Stimulated activated memory B cell treated with anti-CD40 and anti-IgM and Interleukin-4, amounts not matched to agents 10 μg/mL and 1 μg/mL and 100 μg/mL, for 72 hours (primary cell): ENCODE data around the gene ACAT2.
A peak's percentile ranks its signal among the peaks of the same experiment; 100 is the strongest.
"Not testable (repeated sequence)": the region's sequence is repeated elsewhere in the genome, so short reads cannot be mapped to it uniquely, and the experiment has no call there.

Experiments used
- ATAC-seq: fragments of 150-1000 bp; cut with Tn5 transposase; 2 replicates; pipeline ENCODE4 v1.10.0; 2021
- H3K27ac Mint-ChIP-seq: one replicate; pipeline ENCODE4 v1.8.0; 2022; ENCODE audit warnings: mild to moderate bottlenecking, mixed read lengths
- H3K27me3 Mint-ChIP-seq: one replicate; pipeline ENCODE4 v1.8.0; 2022; ENCODE audit warnings: mixed read lengths
- H3K36me3 Mint-ChIP-seq: one replicate; pipeline ENCODE4 v1.8.0; 2022; ENCODE audit warnings: mixed read lengths
- H3K4me1 Mint-ChIP-seq: one replicate; pipeline ENCODE4 v1.8.0; 2022; ENCODE audit warnings: mixed read lengths
- H3K4me3 Mint-ChIP-seq: one replicate; pipeline ENCODE4 v1.8.0; 2022; ENCODE audit warnings: mild to moderate bottlenecking, moderate library complexity, mixed read lengths
- H3K9me3 Mint-ChIP-seq: one replicate; pipeline ENCODE4 v1.8.0; 2022; ENCODE audit warnings: mixed read lengths

The ACAT2 gene

GRCh38 chr6:159726255-159726917 is 35.5 kb upstream of the ACAT2 start:
- no peaks in the 10 kb centered on the region for H3K27me3 Mint-ChIP-seq
- peak overlapping the region; percentile 97 for H3K27ac Mint-ChIP-seq
- H3K4me1 Mint-ChIP-seq = peaks cover 58% of the 10 kb centered on the region
- H3K4me3 Mint-ChIP-seq = peak overlapping the region; percentile 95
- H3K36me3 Mint-ChIP-seq = peaks cover 26% of the 10 kb centered on the region
- no peaks in the 10 kb centered on the region for H3K9me3 Mint-ChIP-seq
- no peak for ATAC-seq

- peaks cover 60% of the 10 kb centered on the region for H3K4me1 Mint-ChIP-seq
- peak within 1 kb of the TSS; percentile 95 for H3K4me3 Mint-ChIP-seq
- no peaks in the 10 kb centered on the region for H3K27me3 Mint-ChIP-seq
- H3K27ac Mint-ChIP-seq = peak within 1 kb of the TSS; percentile 97
- no peaks in the 10 kb centered on the region for H3K9me3 Mint-ChIP-seq
- peak; percentile 95 for ATAC-seq
- peaks cover 27% of the 10 kb centered on the region for H3K36me3 Mint-ChIP-seq
These were observed 34.7 kb upstream of the ACAT2 start, which contains the start of gene WTAP for GRCh38 chr6:159726918-159727716. TSS of gene WTAP (plus strand) at chr6:159727506. CDS start at chr6:159736266, 8,760 bp downstream.

- Mint-ChIP-seq H3K4me1 (peaks cover 58% of the 10 kb centered on the region), H3K36me3 (peaks cover 23% of the 10 kb centered on the region), H3K27me3 (no peaks in the 10 kb centered on the region), H3K4me3 (peak overlapping the region; percentile 95), H3K27ac (peak overlapping the region; percentile 97), H3K9me3 (no peaks in the 10 kb centered on the region)
- peak; percentile 71 for ATAC-seq
These were observed 34.0 kb upstream of the ACAT2 start for GRCh38 chr6:159727717-159728445.

- ATAC-seq = no peak
- Mint-ChIP-seq H3K9me3 (no peaks in the 10 kb centered on the region), H3K27me3 (no peaks in the 10 kb centered on the region), H3K36me3 (peaks cover 22% of the 10 kb centered on the region), H3K4me1 (peaks cover 57% of the 10 kb centered on the region), H3K4me3 (peak overlapping the region; percentile 95), H3K27ac (peak overlapping the region; percentile 97)
These were observed 33.3 kb upstream of the ACAT2 start for GRCh38 chr6:159728531-159728964.

- Mint-ChIP-seq H3K4me3 (peak overlapping the region; percentile 95), H3K4me1 (peaks cover 58% of the 10 kb centered on the region), H3K27ac (peak overlapping the region; percentile 97), H3K27me3 (no peaks in the 10 kb centered on the region), H3K36me3 (peaks cover 13% of the 10 kb centered on the region), H3K9me3 (no peaks in the 10 kb centered on the region)
- ATAC-seq = no peak
These were observed 32.1 kb upstream of the ACAT2 start for GRCh38 chr6:159729598-159730331.

- H3K4me1 Mint-ChIP-seq = peaks cover 54% of the 10 kb centered on the region
- no peak for ATAC-seq
- H3K27ac Mint-ChIP-seq = no peak overlapping the region
- H3K9me3 Mint-ChIP-seq = no peaks in the 10 kb centered on the region
- H3K4me3 Mint-ChIP-seq = peak overlapping the region; percentile 50
- H3K27me3 Mint-ChIP-seq = no peaks in the 10 kb centered on the region
- H3K36me3 Mint-ChIP-seq = peaks cover 13% of the 10 kb centered on the region
These were observed 31.5 kb upstream of the ACAT2 start for GRCh38 chr6:159730332-159730676.

GRCh38 chr6:159732550-159732949 is 29.3 kb upstream of the ACAT2 start:
- peaks cover 47% of the 10 kb centered on the region for H3K4me1 Mint-ChIP-seq
- H3K27me3 Mint-ChIP-seq, ATAC-seq, H3K9me3 Mint-ChIP-seq: not testable (repeated sequence)
- peak overlapping the region; percentile 31 for H3K4me3 Mint-ChIP-seq
- peaks cover 13% of the 10 kb centered on the region for H3K36me3 Mint-ChIP-seq
- H3K27ac Mint-ChIP-seq = peak overlapping the region; percentile 46

GRCh38 chr6:159733395-159733794 is 28.4 kb upstream of the ACAT2 start:
- Mint-ChIP-seq H3K36me3 (peaks cover 13% of the 10 kb centered on the region), H3K4me1 (peaks cover 44% of the 10 kb centered on the region)
- not testable (repeated sequence) for ATAC-seq, H3K4me3 Mint-ChIP-seq, H3K27me3 Mint-ChIP-seq, H3K27ac Mint-ChIP-seq, H3K9me3 Mint-ChIP-seq

- no peak overlapping the region for H3K4me3 Mint-ChIP-seq
- no peaks in the 10 kb centered on the region for H3K27me3 Mint-ChIP-seq
- H3K9me3 Mint-ChIP-seq = no peaks in the 10 kb centered on the region
- ATAC-seq = no peak
- H3K36me3 Mint-ChIP-seq = peaks cover 19% of the 10 kb centered on the region
- H3K4me1 Mint-ChIP-seq = peaks cover 15% of the 10 kb centered on the region
- H3K27ac Mint-ChIP-seq = no peak overlapping the region
These were observed 24.9 kb upstream of the ACAT2 start for GRCh38 chr6:159736908-159737307.

- H3K27ac Mint-ChIP-seq = no peak overlapping the region
- peaks cover 21% of the 10 kb centered on the region for H3K36me3 Mint-ChIP-seq
- no peaks in the 10 kb centered on the region for H3K9me3 Mint-ChIP-seq
- H3K27me3 Mint-ChIP-seq = no peaks in the 10 kb centered on the region
- no peak for ATAC-seq
- peaks cover 2% of the 10 kb centered on the region for H3K4me1 Mint-ChIP-seq
- H3K4me3 Mint-ChIP-seq = no peak overlapping the region
These were observed 22.5 kb upstream of the ACAT2 start for GRCh38 chr6:159739341-159739740.

- Mint-ChIP-seq H3K36me3 (peaks cover 42% of the 10 kb centered on the region), H3K27ac (no peak overlapping the region), H3K4me1 (peaks cover 9% of the 10 kb centered on the region), H3K4me3 (no peak overlapping the region), H3K9me3 (no peaks in the 10 kb centered on the region), H3K27me3 (no peaks in the 10 kb centered on the region)
- no peak for ATAC-seq
These were observed 19.7 kb upstream of the ACAT2 start for GRCh38 chr6:159742165-159742564.

GRCh38 chr6:159745081-159745480 is 16.8 kb upstream of the ACAT2 start:
- H3K9me3 Mint-ChIP-seq = no peaks in the 10 kb centered on the region
- no peaks in the 10 kb centered on the region for H3K27me3 Mint-ChIP-seq
- peaks cover 9% of the 10 kb centered on the region for H3K4me1 Mint-ChIP-seq
- ATAC-seq = no peak
- H3K36me3 Mint-ChIP-seq = peaks cover 49% of the 10 kb centered on the region
- peak overlapping the region; percentile 54 for H3K27ac Mint-ChIP-seq
- no peak overlapping the region for H3K4me3 Mint-ChIP-seq

GRCh38 chr6:159746759-159747158 is 15.1 kb upstream of the ACAT2 start:
- H3K9me3 Mint-ChIP-seq = no peaks in the 10 kb centered on the region
- peaks cover 43% of the 10 kb centered on the region for H3K36me3 Mint-ChIP-seq
- no peak overlapping the region for H3K27ac Mint-ChIP-seq
- no peak for ATAC-seq
- no peaks in the 10 kb centered on the region for H3K27me3 Mint-ChIP-seq
- no peak overlapping the region for H3K4me3 Mint-ChIP-seq
- H3K4me1 Mint-ChIP-seq = peaks cover 9% of the 10 kb centered on the region

GRCh38 chr6:159748127-159748526 is 13.7 kb upstream of the ACAT2 start:
- not testable (repeated sequence) for H3K27ac Mint-ChIP-seq, H3K4me3 Mint-ChIP-seq, ATAC-seq, H3K27me3 Mint-ChIP-seq, H3K9me3 Mint-ChIP-seq, H3K4me1 Mint-ChIP-seq
- H3K36me3 Mint-ChIP-seq = peaks cover 45% of the 10 kb centered on the region

- no peaks in the 10 kb centered on the region for H3K4me1 Mint-ChIP-seq
- no peak for ATAC-seq
- H3K9me3 Mint-ChIP-seq = no peaks in the 10 kb centered on the region
- no peak overlapping the region for H3K27ac Mint-ChIP-seq
- no peak overlapping the region for H3K4me3 Mint-ChIP-seq
- H3K27me3 Mint-ChIP-seq = no peaks in the 10 kb centered on the region
- peaks cover 40% of the 10 kb centered on the region for H3K36me3 Mint-ChIP-seq
These were observed 10.4 kb upstream of the ACAT2 start for GRCh38 chr6:159751448-159751847.
